ENCODE results near the gene INPP5A.
"Not testable (repeated sequence)": the region's sequence is repeated elsewhere in the genome, so short reads cannot be mapped to it uniquely, and the experiment has no call there.

Gene INPP5A

DNA sequence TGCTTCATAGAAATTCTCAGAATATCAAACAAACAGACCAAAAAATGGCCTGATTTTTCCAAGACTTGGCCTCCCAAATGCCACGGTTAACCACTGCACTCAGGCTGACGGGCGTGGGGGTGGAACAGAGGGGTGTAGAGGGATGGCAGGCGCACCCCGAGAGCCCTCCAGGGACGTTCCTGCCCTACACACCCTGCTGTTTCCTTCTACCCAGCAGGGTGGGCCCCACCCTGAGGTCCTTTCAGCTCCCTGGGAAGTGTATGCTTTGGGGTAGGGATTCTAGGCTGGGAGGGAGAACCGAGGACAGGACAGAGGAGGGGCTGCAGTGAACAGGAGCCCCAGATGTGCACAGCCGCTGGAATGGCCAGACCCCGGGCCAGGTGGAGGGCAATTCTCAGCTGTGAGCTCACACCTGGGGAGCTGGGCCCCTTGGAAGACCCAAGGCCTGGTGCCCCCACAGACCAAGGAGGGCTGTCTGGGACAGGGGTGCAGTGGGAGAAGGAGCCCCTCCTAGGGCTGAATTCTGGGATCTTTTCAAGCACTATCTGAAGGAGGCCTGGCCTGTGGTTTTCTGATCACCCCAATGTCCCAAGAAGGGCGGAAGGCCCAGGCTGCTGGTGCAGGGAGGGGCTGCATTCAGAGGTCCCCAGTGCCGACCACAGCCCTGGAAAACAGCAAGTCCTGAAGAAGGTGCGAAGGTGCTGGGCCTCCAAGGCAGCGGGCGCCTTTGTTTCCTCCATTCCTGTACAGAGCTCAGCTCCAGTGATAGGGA is 32.9 kb upstream of the INPP5A start:
- Histone ChIP-seq H3K27me3 (ENCODE audit: control insufficient read depth in 1 of 2, insufficient read depth in 2 of 2, low read length in 2 of 2) (no peaks in the 10 kb centered on the region), H3K27ac (ENCODE audit: low read depth, low read length) (no peak overlapping the region), H3K36me3 (ENCODE audit: control insufficient read depth in 1 of 2, insufficient read depth in 2 of 2, low read length in 2 of 2) (no peaks in the 10 kb centered on the region)

GRCh38 chr10:132505546-132505945 is 32.0 kb upstream of the INPP5A start:
- not testable (repeated sequence) for H3K9ac ChIP-seq (ENCODE audit: low read depth in 1 of 2, low read length in 2 of 2); H3K4me3 ChIP-seq (ENCODE audit: low read depth in 1 of 2, low read length in 2 of 2); H3K4me1 ChIP-seq (ENCODE audit: control insufficient read depth in 1 of 2, insufficient read depth in 2 of 2, low read length in 2 of 2); H3K36me3 ChIP-seq (ENCODE audit: control insufficient read depth in 1 of 2, insufficient read depth in 2 of 2, low read length in 2 of 2); H3K27me3 ChIP-seq (ENCODE audit: control insufficient read depth in 1 of 2, insufficient read depth in 2 of 2, low read length in 2 of 2); H3K9me3 ChIP-seq (ENCODE audit: control insufficient read depth in 1 of 2, low read length in 2 of 2); H3K27ac ChIP-seq (ENCODE audit: low read depth, low read length)

More for the DNA sequence above, 32.9 kb upstream of the INPP5A start:
- Histone ChIP-seq H3K9me3 (ENCODE audit: control insufficient read depth in 1 of 2, low read length in 2 of 2) (no peaks in the 10 kb centered on the region), H3K9ac (ENCODE audit: low read depth in 1 of 2, low read length in 2 of 2) (no peak overlapping the region), H3K4me3 (ENCODE audit: low read depth in 1 of 2, low read length in 2 of 2) (no peak overlapping the region), H3K4me1 (ENCODE audit: control insufficient read depth in 1 of 2, insufficient read depth in 2 of 2, low read length in 2 of 2) (peaks cover 7 to 8% of the 10 kb centered on the region in 2 donors)

DNA sequence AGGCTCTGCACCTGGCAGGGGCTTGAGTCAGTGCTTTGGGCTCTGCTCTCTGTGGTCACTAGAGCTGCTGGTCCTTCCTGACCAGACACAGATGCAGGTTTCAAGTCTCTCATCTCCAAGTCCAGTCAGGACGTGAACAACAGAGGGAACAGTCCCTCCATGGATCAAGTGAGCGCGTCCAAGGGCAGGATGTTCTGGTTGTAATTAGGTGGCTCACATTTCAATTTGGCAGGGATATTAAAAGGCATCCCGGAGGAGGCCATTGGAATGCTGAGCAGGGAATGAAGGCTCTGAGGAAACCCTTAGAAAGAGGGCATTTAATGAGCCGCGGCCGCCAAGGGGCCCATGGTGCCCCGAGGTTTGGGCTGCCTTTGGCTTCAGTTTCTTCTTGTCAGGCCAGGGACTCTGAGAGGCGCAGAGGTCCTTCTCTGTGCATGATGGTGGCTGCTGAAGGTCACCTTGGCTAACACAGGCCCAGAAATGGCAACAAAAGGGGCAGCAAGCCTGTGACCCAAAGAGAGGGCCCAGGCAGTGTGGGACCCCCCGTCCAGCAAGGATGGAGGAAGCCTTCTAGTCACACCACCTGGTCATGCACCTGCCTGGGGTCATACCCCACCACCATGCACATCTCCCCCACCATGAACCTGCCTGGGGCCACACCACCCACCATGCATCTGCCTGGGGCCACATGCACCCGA is 30.7 kb upstream of the INPP5A start:
- Histone ChIP-seq H3K9me3 (ENCODE audit: control insufficient read depth in 1 of 2, low read length in 2 of 2) (no peaks in the 10 kb centered on the region), H3K9ac (ENCODE audit: low read depth in 1 of 2, low read length in 2 of 2) (no peak overlapping the region), H3K4me3 (ENCODE audit: low read depth in 1 of 2, low read length in 2 of 2) (no peak overlapping the region), H3K36me3 (ENCODE audit: control insufficient read depth in 1 of 2, insufficient read depth in 2 of 2, low read length in 2 of 2) (no peaks in the 10 kb centered on the region), H3K27me3 (ENCODE audit: control insufficient read depth in 1 of 2, insufficient read depth in 2 of 2, low read length in 2 of 2) (no peaks in the 10 kb centered on the region), H3K27ac (ENCODE audit: low read depth, low read length) (no peak overlapping the region), H3K4me1 (ENCODE audit: control insufficient read depth in 1 of 2, insufficient read depth in 2 of 2, low read length in 2 of 2) (peaks cover 7 to 8% of the 10 kb centered on the region in 2 donors)

GRCh38 chr10:132507409-132507955 is 30.1 kb upstream of the INPP5A start:
- H3K4me3 ChIP-seq (ENCODE audit: low read depth in 1 of 2, low read length in 2 of 2), result no peak overlapping the region
- H3K4me1 ChIP-seq (ENCODE audit: control insufficient read depth in 1 of 2, insufficient read depth in 2 of 2, low read length in 2 of 2), result peaks cover 7 to 8% of the 10 kb centered on the region in 2 donors
- H3K27me3 ChIP-seq (ENCODE audit: control insufficient read depth in 1 of 2, insufficient read depth in 2 of 2, low read length in 2 of 2), result no peaks in the 10 kb centered on the region
- H3K9ac ChIP-seq (ENCODE audit: low read depth in 1 of 2, low read length in 2 of 2), result no peak overlapping the region
- no peaks in the 10 kb centered on the region for H3K9me3 ChIP-seq (ENCODE audit: control insufficient read depth in 1 of 2, low read length in 2 of 2)
- H3K27ac ChIP-seq (ENCODE audit: low read depth, low read length), result no peak overlapping the region
- no peaks in the 10 kb centered on the region for H3K36me3 ChIP-seq (ENCODE audit: control insufficient read depth in 1 of 2, insufficient read depth in 2 of 2, low read length in 2 of 2)

- no peak overlapping the region for H3K4me3 ChIP-seq (ENCODE audit: low read depth in 1 of 2, low read length in 2 of 2)
- no peak overlapping the region for H3K27ac ChIP-seq (ENCODE audit: low read depth, low read length)
- H3K9me3 ChIP-seq (ENCODE audit: control insufficient read depth in 1 of 2, low read length in 2 of 2), result no peaks in the 10 kb centered on the region
- H3K9ac ChIP-seq (ENCODE audit: low read depth in 1 of 2, low read length in 2 of 2), result no peak overlapping the region
- H3K27me3 ChIP-seq (ENCODE audit: control insufficient read depth in 1 of 2, insufficient read depth in 2 of 2, low read length in 2 of 2), result no peaks in the 10 kb centered on the region
- no peaks in the 10 kb centered on the region for H3K36me3 ChIP-seq (ENCODE audit: control insufficient read depth in 1 of 2, insufficient read depth in 2 of 2, low read length in 2 of 2)
- peaks cover 7 to 8% of the 10 kb centered on the region in 2 donors for H3K4me1 ChIP-seq (ENCODE audit: control insufficient read depth in 1 of 2, insufficient read depth in 2 of 2, low read length in 2 of 2)
Measured at GRCh38 chr10:132507956-132508490, 29.6 kb upstream of the INPP5A start.

- Histone ChIP-seq H3K4me1 (ENCODE audit: control insufficient read depth in 1 of 2, insufficient read depth in 2 of 2, low read length in 2 of 2) (peaks cover 4 to 6% of the 10 kb centered on the region in 2 donors), H3K4me3 (ENCODE audit: low read depth in 1 of 2, low read length in 2 of 2) (no peak overlapping the region), H3K9ac (ENCODE audit: low read depth in 1 of 2, low read length in 2 of 2) (no peak overlapping the region), H3K9me3 (ENCODE audit: control insufficient read depth in 1 of 2, low read length in 2 of 2) (no peaks in the 10 kb centered on the region), H3K27me3 (ENCODE audit: control insufficient read depth in 1 of 2, insufficient read depth in 2 of 2, low read length in 2 of 2) (no peaks in the 10 kb centered on the region), H3K27ac (ENCODE audit: low read depth, low read length) (no peak overlapping the region), H3K36me3 (ENCODE audit: control insufficient read depth in 1 of 2, insufficient read depth in 2 of 2, low read length in 2 of 2) (no peaks in the 10 kb centered on the region)
Measured at GRCh38 chr10:132508581-132509443, 28.8 kb upstream of the INPP5A start.

DNA sequence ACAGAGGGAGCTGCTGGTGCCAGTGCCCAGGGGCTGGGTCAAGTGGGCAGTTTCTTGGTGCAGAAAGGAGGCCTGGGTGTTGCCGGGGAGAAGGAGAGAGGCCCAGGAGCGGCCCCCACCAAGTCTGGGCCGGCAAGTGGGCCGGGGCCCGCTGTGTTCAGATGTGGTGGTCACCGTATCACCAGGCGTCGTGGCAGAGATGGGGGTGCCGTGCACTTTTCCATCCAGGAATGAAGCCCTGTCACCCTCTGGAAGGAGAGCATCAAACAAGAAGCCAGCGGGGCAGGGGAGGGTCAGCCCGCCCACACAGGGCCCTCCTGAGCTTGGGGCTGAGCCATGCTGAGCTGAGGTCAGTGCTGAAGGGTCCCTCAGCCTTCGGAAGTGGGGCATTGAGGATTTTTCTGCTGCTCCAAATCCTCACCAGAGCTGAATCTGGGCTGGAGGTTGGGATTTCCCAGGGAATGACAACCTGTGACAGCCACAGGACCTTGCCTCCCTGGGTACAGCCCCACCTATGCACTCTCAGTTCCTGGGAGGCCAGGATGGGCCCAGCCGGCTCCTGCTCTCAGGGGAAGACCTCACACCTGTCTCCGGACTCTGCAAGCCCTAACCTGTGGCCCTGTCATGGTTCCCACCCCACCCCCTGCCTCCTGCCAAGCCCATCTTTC is 27.9 kb upstream of the INPP5A start:
- H3K4me1 ChIP-seq (ENCODE audit: control insufficient read depth in 1 of 2, insufficient read depth in 2 of 2, low read length in 2 of 2), result peaks cover 0 to 3% of the 10 kb centered on the region in 2 donors
- H3K9me3 ChIP-seq (ENCODE audit: control insufficient read depth in 1 of 2, low read length in 2 of 2), result no peaks in the 10 kb centered on the region
- H3K27me3 ChIP-seq (ENCODE audit: control insufficient read depth in 1 of 2, insufficient read depth in 2 of 2, low read length in 2 of 2), result no peaks in the 10 kb centered on the region
- H3K4me3 ChIP-seq (ENCODE audit: low read depth in 1 of 2, low read length in 2 of 2), result no peak overlapping the region
- no peak overlapping the region for H3K27ac ChIP-seq (ENCODE audit: low read depth, low read length)
- no peak overlapping the region for H3K9ac ChIP-seq (ENCODE audit: low read depth in 1 of 2, low read length in 2 of 2)
- no peaks in the 10 kb centered on the region for H3K36me3 ChIP-seq (ENCODE audit: control insufficient read depth in 1 of 2, insufficient read depth in 2 of 2, low read length in 2 of 2)

DNA sequence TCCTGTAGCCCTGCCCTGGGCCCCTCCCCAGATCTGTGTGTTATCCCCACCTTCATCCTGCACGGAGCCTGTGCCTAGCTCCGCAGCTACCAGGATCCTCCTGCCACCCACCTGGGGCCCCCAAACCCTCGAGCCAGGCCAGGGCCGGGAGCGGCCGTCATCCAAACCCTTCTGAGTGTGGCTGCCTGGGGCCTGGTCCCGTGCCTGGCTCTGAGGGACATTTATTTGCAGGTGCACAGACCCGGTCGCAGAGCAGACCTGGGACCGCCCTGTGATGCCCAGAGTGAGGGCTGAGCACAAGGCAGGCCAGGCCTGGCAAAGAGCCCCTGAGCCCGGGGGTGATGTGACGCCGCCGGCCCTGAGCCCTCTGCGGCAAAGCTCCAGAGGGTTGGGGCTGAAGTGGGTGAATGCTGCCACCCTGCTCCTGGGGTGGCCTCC is 27.4 kb upstream of the INPP5A start:
- H3K9me3 ChIP-seq (ENCODE audit: control insufficient read depth in 1 of 2, low read length in 2 of 2), result no peaks in the 10 kb centered on the region
- H3K9ac ChIP-seq (ENCODE audit: low read depth in 1 of 2, low read length in 2 of 2), result no peak overlapping the region
- H3K4me3 ChIP-seq (ENCODE audit: low read depth in 1 of 2, low read length in 2 of 2), result no peak overlapping the region
- H3K36me3 ChIP-seq (ENCODE audit: control insufficient read depth in 1 of 2, insufficient read depth in 2 of 2, low read length in 2 of 2), result no peaks in the 10 kb centered on the region
- no peak overlapping the region for H3K27ac ChIP-seq (ENCODE audit: low read depth, low read length)
- no peaks in the 10 kb centered on the region for H3K27me3 ChIP-seq (ENCODE audit: control insufficient read depth in 1 of 2, insufficient read depth in 2 of 2, low read length in 2 of 2)
- peaks cover 0 to 3% of the 10 kb centered on the region in 2 donors for H3K4me1 ChIP-seq (ENCODE audit: control insufficient read depth in 1 of 2, insufficient read depth in 2 of 2, low read length in 2 of 2)

Data from duodenal mucosa (tissue), 2 donors.